ENCODE measurements around the gene DYNC2LI1. TPM values are rescaled to one million over a fixed set of nuclear protein-coding genes. Genes with fewer than 3 reads are reported as not detected.
A peak's percentile ranks its signal among the peaks of the same experiment; 100 is the strongest.

The DYNC2LI1 gene
- total RNA-seq, 2 donors from 2014 or later = 6.9 to 19.9 TPM

GRCh38 chr2:43758739-43759138, 15.1 kb upstream of the DYNC2LI1 start:
- intact Hi-C loops (cut with DNase I, micrococcal nuclease) = no loop called here
- no peak for DNase-seq
- no peak for ATAC-seq

GRCh38 chr2:43759195-43759594, 14.6 kb upstream of the DYNC2LI1 start:
- intact Hi-C loops (cut with DNase I, micrococcal nuclease) = no loop called here
- ATAC-seq (peak; percentile 46), DNase-seq (no peak)

- ATAC-seq (no peak), DNase-seq (no peak)
- intact Hi-C loops (cut with DNase I, micrococcal nuclease) = no loop called here
Observed at GRCh38 chr2:43762286-43762685, 11.6 kb upstream of the DYNC2LI1 start.

GRCh38 chr2:43763091-43763490, 10.7 kb upstream of the DYNC2LI1 start:
- intact Hi-C loops (cut with DNase I, micrococcal nuclease) = no loop called here
- ATAC-seq (no peak), DNase-seq (no peak)

GRCh38 chr2:43764086-43764705, 9.6 kb upstream of the DYNC2LI1 start:
- DNase-seq = no peak
- ATAC-seq = peak; percentile 76
- intact Hi-C loops (cut with DNase I, micrococcal nuclease) = no loop called here

- ATAC-seq (no peak), DNase-seq (no peak)
- intact Hi-C loops (cut with DNase I, micrococcal nuclease) = no loop called here
Observed at GRCh38 chr2:43766006-43766405, 7.8 kb upstream of the DYNC2LI1 start.

- intact Hi-C loops (cut with DNase I, micrococcal nuclease) = no loop called here
- no peak for DNase-seq
- ATAC-seq = peak; percentile 62
Observed at GRCh38 chr2:43774617-43775016, 778 bp downstream of the DYNC2LI1 start.

- no peak for ATAC-seq
- no peak for DNase-seq
- intact Hi-C loops (cut with DNase I, micrococcal nuclease) = no loop called here
Observed at GRCh38 chr2:43776324-43776723, 2.5 kb downstream of the DYNC2LI1 start.

- DNase-seq = no peak
- intact Hi-C loops (cut with DNase I, micrococcal nuclease) = no loop called here
- no peak for ATAC-seq
Observed at GRCh38 chr2:43777306-43777926, 3.6 kb downstream of the DYNC2LI1 start.

- intact Hi-C loops (cut with DNase I, micrococcal nuclease) = no loop called here
- DNase-seq = no peak
- ATAC-seq = no peak
Observed at GRCh38 chr2:43778233-43778632, 4.4 kb downstream of the DYNC2LI1 start.

GRCh38 chr2:43787895-43788294, 14.1 kb downstream of the DYNC2LI1 start:
- intact Hi-C loops (cut with DNase I, micrococcal nuclease) = no loop called here
- no peak for DNase-seq
- no peak for ATAC-seq

- ATAC-seq = no peak
- no peak for DNase-seq
- intact Hi-C loops (cut with DNase I, micrococcal nuclease) = no loop called here
Observed at GRCh38 chr2:43788646-43789045, 14.8 kb downstream of the DYNC2LI1 start.

GRCh38 chr2:43790147-43790546, 16.3 kb downstream of the DYNC2LI1 start:
- DNase-seq = no peak
- ATAC-seq = no peak
- intact Hi-C loops (cut with DNase I, micrococcal nuclease) = no loop called here

GRCh38 chr2:43791035-43791765, 17.4 kb downstream of the DYNC2LI1 start:
- intact Hi-C loops (cut with DNase I, micrococcal nuclease) = no loop called here
- ATAC-seq = peak; percentile 63
- DNase-seq = no peak

GRCh38 chr2:43792653-43793052, 18.8 kb downstream of the DYNC2LI1 start:
- intact Hi-C loops (cut with DNase I, micrococcal nuclease) = no loop called here
- DNase-seq (no peak), ATAC-seq (no peak)

GRCh38 chr2:43794956-43795355, 21.1 kb downstream of the DYNC2LI1 start:
- intact Hi-C loops (cut with DNase I, micrococcal nuclease) = no loop called here
- no peak for ATAC-seq
- no peak for DNase-seq

GRCh38 chr2:43796206-43796605, 22.4 kb downstream of the DYNC2LI1 start:
- no peak for ATAC-seq
- intact Hi-C loops (cut with DNase I, micrococcal nuclease) = no loop called here
- DNase-seq = no peak

- DNase-seq (no peak), ATAC-seq (peak; percentile 52)
- intact Hi-C loops (cut with DNase I, micrococcal nuclease) = no loop called here
Observed at GRCh38 chr2:43798300-43798699, 24.5 kb downstream of the DYNC2LI1 start.

- intact Hi-C loops (cut with DNase I, micrococcal nuclease) = no loop called here
- ATAC-seq (no peak), DNase-seq (no peak)
Observed at GRCh38 chr2:43800894-43801293, 27.1 kb downstream of the DYNC2LI1 start.

GRCh38 chr2:43802135-43802534, 28.3 kb downstream of the DYNC2LI1 start:
- intact Hi-C loops (cut with DNase I, micrococcal nuclease) = no loop called here
- no peak for DNase-seq
- peak; percentile 57 for ATAC-seq

All from left colon (tissue), 2 donors.